ENCODE measurements around the gene HM13. TPM values are rescaled to one million over a fixed set of nuclear protein-coding genes. Genes with fewer than 3 reads are reported as not detected.

Gene HM13
- total and polyA plus RNA-seq, 2 donors (not counting 1 experiment from before 2014, with no cell fraction given): 73.2 to 85.1 TPM

DNA sequence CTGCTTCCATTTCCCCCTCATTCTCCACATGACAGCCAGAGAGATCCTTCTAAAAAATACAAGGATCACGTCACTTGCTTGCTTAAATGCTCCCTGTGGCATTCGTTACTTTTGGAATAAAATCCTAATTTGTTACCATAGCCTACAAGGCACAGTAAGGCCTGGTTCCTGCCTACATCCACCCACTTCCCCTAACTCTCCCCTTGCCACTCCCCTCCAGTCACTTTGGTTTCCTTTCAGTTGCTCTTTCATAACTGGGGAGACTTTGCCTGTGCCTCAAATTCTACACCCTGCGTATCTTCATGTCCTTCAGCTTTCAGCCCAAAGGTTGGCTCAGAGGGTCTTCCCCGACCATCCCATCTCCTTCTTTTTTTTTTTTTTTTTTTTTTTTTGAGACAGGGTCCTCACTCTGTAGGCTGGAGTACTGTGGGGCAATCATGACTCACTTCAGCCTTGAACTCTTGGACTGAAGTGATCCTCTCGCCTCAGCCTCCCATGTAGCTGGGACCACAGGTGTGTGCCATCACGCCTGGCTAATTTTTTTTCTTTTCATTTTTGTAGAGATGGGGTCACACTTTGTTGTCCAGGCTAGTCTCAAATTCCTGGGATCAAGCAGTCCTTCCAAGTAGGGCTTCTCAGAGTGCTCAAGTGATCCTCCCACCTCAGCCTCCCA is 103.3 kb downstream of the HM13 start:
- peaks cover 25% of the 10 kb centered on the region in 2 donors for H3K4me1 ChIP-seq (ENCODE audit: control insufficient read depth in 2 of 2, insufficient read depth in 2 of 2, low read length in 2 of 2)
- H3K9me3 Mint-ChIP-seq (ENCODE audit: insufficient read depth): no peaks in the 10 kb centered on the region
- H3K27ac ChIP-seq (ENCODE audit: low read length in 2 of 2): no peak overlapping the region
- no peak overlapping the region for H3K9ac ChIP-seq (ENCODE audit: low read length)
- DNase-seq (peak; percentile 51), ATAC-seq (ENCODE audit: low read depth) (no peak)
- intact Hi-C loops (cut with micrococcal nuclease): no loop called here
- CTCF ChIA-PET: interaction anchor here (1.3 to 16.3 kb wide), 2 partner anchors 44 to 60 kb away, joined by 4 to 587 read pairs; no protein-coding TSS in a partner anchor
- no peaks in the 10 kb centered on the region for H3K36me3 ChIP-seq (replicated peaks in 1 of 2; ENCODE audit: control extremely low read depth in 1 of 2, control insufficient read depth in 1 of 2, extremely low read depth in 1 of 2, insufficient read depth in 2 of 2, low read length in 1 of 2)
- no peaks in the 10 kb centered on the region for H4K20me1 ChIP-seq (ENCODE audit: control insufficient read depth, insufficient read depth, low read length, poor library complexity, severe bottlenecking)
- POLR2A ChIA-PET: no interaction called here
- no peak for TF ChIP-seq EZH2 (IDR thresholded peaks at IDR 0.05; ENCODE audit: borderline replicate concordance, insufficient read depth, low read depth, low read length, poor library complexity, severe bottlenecking)
- TF ChIP-seq, protein P1, sequence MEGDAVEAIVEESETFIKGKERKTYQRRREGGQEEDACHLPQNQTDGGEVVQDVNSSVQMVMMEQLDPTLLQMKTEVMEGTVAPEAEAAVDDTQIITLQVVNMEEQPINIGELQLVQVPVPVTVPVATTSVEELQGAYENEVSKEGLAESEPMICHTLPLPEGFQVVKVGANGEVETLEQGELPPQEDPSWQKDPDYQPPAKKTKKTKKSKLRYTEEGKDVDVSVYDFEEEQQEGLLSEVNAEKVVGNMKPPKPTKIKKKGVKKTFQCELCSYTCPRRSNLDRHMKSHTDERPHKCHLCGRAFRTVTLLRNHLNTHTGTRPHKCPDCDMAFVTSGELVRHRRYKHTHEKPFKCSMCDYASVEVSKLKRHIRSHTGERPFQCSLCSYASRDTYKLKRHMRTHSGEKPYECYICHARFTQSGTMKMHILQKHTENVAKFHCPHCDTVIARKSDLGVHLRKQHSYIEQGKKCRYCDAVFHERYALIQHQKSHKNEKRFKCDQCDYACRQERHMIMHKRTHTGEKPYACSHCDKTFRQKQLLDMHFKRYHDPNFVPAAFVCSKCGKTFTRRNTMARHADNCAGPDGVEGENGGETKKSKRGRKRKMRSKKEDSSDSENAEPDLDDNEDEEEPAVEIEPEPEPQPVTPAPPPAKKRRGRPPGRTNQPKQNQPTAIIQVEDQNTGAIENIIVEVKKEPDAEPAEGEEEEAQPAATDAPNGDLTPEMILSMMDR (IDR thresholded peaks at IDR 0.05): no peak
- no peaks in the 10 kb centered on the region for H3K9me3 ChIP-seq (ENCODE audit: control extremely low read depth in 1 of 3, control insufficient read depth in 2 of 3, insufficient read depth in 1 of 3, low read length in 2 of 3)
- H3K4me2 ChIP-seq (replicated peaks; ENCODE audit: low read depth, low read length, poor library complexity, severe bottlenecking): peak overlapping the region; percentile 54
- H3K27me3 ChIP-seq (replicated peaks in 1 of 4; ENCODE audit: control extremely low read depth in 1 of 4, control insufficient read depth in 3 of 4, insufficient read depth in 4 of 4, low read length in 3 of 4): no peaks in the 10 kb centered on the region
- H3K4me3 Mint-ChIP-seq: peak overlapping the region; percentile 23
- no peak overlapping the region for H3K4me3 ChIP-seq (ENCODE audit: control extremely low read depth in 1 of 5, extremely low read depth in 1 of 5, insufficient read depth in 1 of 5, low read depth in 2 of 5, low read length in 4 of 5)
- H2AFZ ChIP-seq (ENCODE audit: insufficient read depth, low read depth, low read length, poor library complexity, severe bottlenecking): peak overlapping the region; percentile 20
- H3K4me1 Mint-ChIP-seq: peaks cover 26% of the 10 kb centered on the region
- 41% methylated on average over 3 of the region's 6 CpGs for WGBS (ENCODE audit: insufficient coverage)
- H3K79me2 ChIP-seq (ENCODE audit: control insufficient read depth, insufficient read depth, low read length): no peaks in the 10 kb centered on the region
- no peaks in the 10 kb centered on the region for H3K27me3 Mint-ChIP-seq
- peak overlapping the region; percentile 38 for H3K27ac Mint-ChIP-seq

Small RNA genes within 50 kb of the gene (small RNA-seq; reads per million reads assigned to genes)
- gene MIR3193 (ENCODE audit: insufficient read length, low read depth, low replicate concordance): not detected

Other genes starting within 250 kb of the HM13 start
- not detected in 2 replicates for gene DEFB116, start 205.9 kb upstream of the HM13 start, total RNA-seq
- gene DEFB116, start 205.9 kb upstream of the HM13 start, polyA plus RNA-seq: not detected in 2 replicates
- not detected in 2 replicates for gene DEFB118, start 145.8 kb upstream of the HM13 start, total RNA-seq
- gene DEFB118, start 145.8 kb upstream of the HM13 start, polyA plus RNA-seq: not detected in 2 replicates
- gene DEFB119, start 123.9 kb upstream of the HM13 start, total RNA-seq: not detected in 2 replicates
- not detected in 2 replicates for gene DEFB119, start 123.9 kb upstream of the HM13 start, polyA plus RNA-seq
- gene DEFB121, start 108.2 kb upstream of the HM13 start, total RNA-seq: not detected in 2 replicates
- gene DEFB121, start 108.2 kb upstream of the HM13 start, polyA plus RNA-seq: not detected in 2 replicates
- not detected in 2 replicates for gene DEFB123, start 73.8 kb upstream of the HM13 start, total RNA-seq
- gene DEFB123, start 73.8 kb upstream of the HM13 start, polyA plus RNA-seq: not detected in 2 replicates
- gene DEFB124, start 39.3 kb upstream of the HM13 start, total RNA-seq: not detected in 2 replicates
- gene DEFB124, start 39.3 kb upstream of the HM13 start, polyA plus RNA-seq: not detected in 2 replicates
- gene REM1, start 39.2 kb upstream of the HM13 start, total RNA-seq: not detected in 2 replicates
- gene REM1, start 39.2 kb upstream of the HM13 start, polyA plus RNA-seq: not detected in 2 replicates
- 3.4 and 4.4 TPM in 2 replicates for gene ID1, start 90.8 kb downstream of the HM13 start, total RNA-seq
- 17.8 and 68.2 TPM in 2 replicates for gene ID1, start 90.8 kb downstream of the HM13 start, polyA plus RNA-seq
- gene COX4I2, start 123.5 kb downstream of the HM13 start, total RNA-seq: not detected in 2 replicates
- gene COX4I2, start 123.5 kb downstream of the HM13 start, polyA plus RNA-seq: not detected in 2 replicates
- gene BCL2L1, start 208.4 kb downstream of the HM13 start, total RNA-seq: 27.6 and 33.0 TPM in 2 replicates
- gene BCL2L1, start 208.4 kb downstream of the HM13 start, polyA plus RNA-seq: 9.5 and 10.1 TPM in 2 replicates
- 0.30 and 0.41 TPM in 2 replicates for gene TPX2, start 224.8 kb downstream of the HM13 start, total RNA-seq
- 0.27 and 0.31 TPM in 2 replicates for gene TPX2, start 224.8 kb downstream of the HM13 start, polyA plus RNA-seq